Measurements from ENCODE around the gene RNF44.

- TF ChIP-seq SIN3A (IDR thresholded peaks at IDR 0.05; ENCODE audit: borderline replicate concordance, insufficient read depth, low read length) = no peak
- TF ChIP-seq REST (IDR thresholded peaks at IDR 0.05; ENCODE audit: insufficient read depth in 1 of 2, low read depth in 2 of 2, low read length in 2 of 2) = no peak
- TF ChIP-seq POLR2AphosphoS5 (IDR thresholded peaks at IDR 0.05; ENCODE audit: low read depth, low read length) = no peak
- no peak for TF ChIP-seq TAF1 (IDR thresholded peaks at IDR 0.05; ENCODE audit: borderline replicate concordance, insufficient read depth, low read length)
- no peak for TF ChIP-seq FOXP2 (optimal IDR thresholded peaks at IDR 0.05; ENCODE audit: borderline replicate concordance, extremely low read depth, extremely low read length, insufficient read depth)
These were observed 32.8 kb upstream of the RNF44 start for GRCh38 chr5:176570044-176570443.
